ENCODE measurements around the gene ANKRD22. TPM values are rescaled to one million over a fixed set of nuclear protein-coding genes. Genes with fewer than 3 reads are reported as not detected.

ANKRD22 gene
- total and polyA plus RNA-seq, 2 experiments from 2014 or later = not detected

- no peak for TF ChIP-seq CTCF (IDR thresholded peaks at IDR 0.05; ENCODE audit: low read depth, low read length)
- no peaks in the 10 kb centered on the region for H3K36me3 ChIP-seq
- H3K27ac ChIP-seq = no peak overlapping the region
- H3K27me3 ChIP-seq = no peaks in the 10 kb centered on the region
- peaks cover 4% of the 10 kb centered on the region for H3K4me1 ChIP-seq (ENCODE audit: low read depth)
- DNase-seq (ENCODE audit: low read depth in 1 of 2, low spot score in 1 of 2) = no peak
- no peak overlapping the region for H3K4me3 ChIP-seq
- no peaks in the 10 kb centered on the region for H3K9me3 ChIP-seq (ENCODE audit: low read depth)
These were observed 46.3 kb downstream of the ANKRD22 start for GRCh38 chr10:88805361-88805760.

- no peak overlapping the region for H3K27ac ChIP-seq
- H3K4me3 ChIP-seq = no peak overlapping the region
- no peaks in the 10 kb centered on the region for H3K27me3 ChIP-seq
- DNase-seq (ENCODE audit: low read depth in 1 of 2, low spot score in 1 of 2) = no peak
- TF ChIP-seq CTCF (IDR thresholded peaks at IDR 0.05; ENCODE audit: low read depth, low read length) = no peak
- no peaks in the 10 kb centered on the region for H3K9me3 ChIP-seq (ENCODE audit: low read depth)
- H3K36me3 ChIP-seq = no peaks in the 10 kb centered on the region
- peaks cover 4% of the 10 kb centered on the region for H3K4me1 ChIP-seq (ENCODE audit: low read depth)
These were observed 47.4 kb downstream of the ANKRD22 start for GRCh38 chr10:88804083-88804812.

GRCh38 chr10:88803641-88804040, 48.0 kb downstream of the ANKRD22 start:
- no peak overlapping the region for H3K27ac ChIP-seq
- no peak for DNase-seq (ENCODE audit: low read depth in 1 of 2, low spot score in 1 of 2)
- no peaks in the 10 kb centered on the region for H3K9me3 ChIP-seq (ENCODE audit: low read depth)
- peaks cover 4% of the 10 kb centered on the region for H3K4me1 ChIP-seq (ENCODE audit: low read depth)
- TF ChIP-seq CTCF (IDR thresholded peaks at IDR 0.05; ENCODE audit: low read depth, low read length) = no peak
- H3K27me3 ChIP-seq = no peaks in the 10 kb centered on the region
- H3K4me3 ChIP-seq = no peak overlapping the region
- no peaks in the 10 kb centered on the region for H3K36me3 ChIP-seq

GRCh38 chr10:88802523-88803285, 48.9 kb downstream of the ANKRD22 start, which contains the start of gene LIPM:
LIPM (plus strand) TSS chr10:88802730; CDS start chr10:88802897, 167 bp downstream.
- no peak for DNase-seq (ENCODE audit: low read depth in 1 of 2, low spot score in 1 of 2)
- Histone ChIP-seq H3K9me3 (ENCODE audit: low read depth) (no peaks in the 10 kb centered on the region), H3K4me1 (ENCODE audit: low read depth) (peaks cover 4% of the 10 kb centered on the region), H3K27me3 (no peaks in the 10 kb centered on the region), H3K27ac (no peak within 1 kb of the TSS), H3K4me3 (no peak within 1 kb of the TSS), H3K36me3 (no peaks in the 10 kb centered on the region)
- TF ChIP-seq CTCF (IDR thresholded peaks at IDR 0.05; ENCODE audit: low read depth, low read length) = no peak

GRCh38 chr10:88800152-88801125, 51.2 kb downstream of the ANKRD22 start:
- DNase-seq (ENCODE audit: low read depth in 1 of 2, low spot score in 1 of 2) = peak; percentile 3 to 82
- Histone ChIP-seq H3K9me3 (ENCODE audit: low read depth) (no peaks in the 10 kb centered on the region), H3K27me3 (no peaks in the 10 kb centered on the region), H3K36me3 (no peaks in the 10 kb centered on the region), H3K27ac (no peak overlapping the region), H3K4me3 (no peak overlapping the region), H3K4me1 (ENCODE audit: low read depth) (peaks cover 4% of the 10 kb centered on the region)
- no peak for TF ChIP-seq CTCF (IDR thresholded peaks at IDR 0.05; ENCODE audit: low read depth, low read length)
